ENCODE measurements around the gene PSORS1C1.

The PSORS1C1 gene

DNA sequence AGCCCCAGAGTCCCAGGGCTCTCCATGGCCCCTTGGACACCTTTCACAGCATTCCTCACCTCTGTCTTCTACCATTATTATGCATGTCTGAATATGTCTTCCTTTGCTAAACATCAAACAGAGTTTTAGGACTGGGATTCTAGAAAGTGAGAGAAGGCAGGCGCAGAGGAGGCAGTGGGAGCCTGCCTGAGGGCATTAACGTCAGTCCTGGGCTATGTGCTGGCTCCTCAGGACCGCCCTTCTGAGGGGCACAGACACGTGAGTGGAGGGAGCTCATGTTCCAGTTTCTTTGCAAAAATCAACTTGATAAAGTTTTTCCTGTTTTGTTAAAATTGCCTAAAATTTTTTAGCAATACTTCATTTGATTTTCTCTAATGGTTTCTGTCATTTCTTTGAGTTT lies 40.2 kb upstream of the PSORS1C1 start:
- CTCF ChIA-PET: interaction anchor here (0.8 to 38.8 kb wide), 11 partner anchors 8 to 253 kb away, joined by 3 to 1346 read pairs (median 7); partner anchors contain the start of genes GTF2H4, MUCL3 and VARS2
- TF ChIP-seq, protein P1, sequence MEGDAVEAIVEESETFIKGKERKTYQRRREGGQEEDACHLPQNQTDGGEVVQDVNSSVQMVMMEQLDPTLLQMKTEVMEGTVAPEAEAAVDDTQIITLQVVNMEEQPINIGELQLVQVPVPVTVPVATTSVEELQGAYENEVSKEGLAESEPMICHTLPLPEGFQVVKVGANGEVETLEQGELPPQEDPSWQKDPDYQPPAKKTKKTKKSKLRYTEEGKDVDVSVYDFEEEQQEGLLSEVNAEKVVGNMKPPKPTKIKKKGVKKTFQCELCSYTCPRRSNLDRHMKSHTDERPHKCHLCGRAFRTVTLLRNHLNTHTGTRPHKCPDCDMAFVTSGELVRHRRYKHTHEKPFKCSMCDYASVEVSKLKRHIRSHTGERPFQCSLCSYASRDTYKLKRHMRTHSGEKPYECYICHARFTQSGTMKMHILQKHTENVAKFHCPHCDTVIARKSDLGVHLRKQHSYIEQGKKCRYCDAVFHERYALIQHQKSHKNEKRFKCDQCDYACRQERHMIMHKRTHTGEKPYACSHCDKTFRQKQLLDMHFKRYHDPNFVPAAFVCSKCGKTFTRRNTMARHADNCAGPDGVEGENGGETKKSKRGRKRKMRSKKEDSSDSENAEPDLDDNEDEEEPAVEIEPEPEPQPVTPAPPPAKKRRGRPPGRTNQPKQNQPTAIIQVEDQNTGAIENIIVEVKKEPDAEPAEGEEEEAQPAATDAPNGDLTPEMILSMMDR (IDR thresholded peaks at IDR 0.05; ENCODE audit: insufficient read depth, low read length, missing control alignments): no peak
- no peak overlapping the region for H3K4me3 ChIP-seq (ENCODE audit: low read depth, low read length)
- no peak for DNase-seq (ENCODE audit: low read depth, low spot score)
- POLR2A ChIA-PET: interaction anchor here (0.8 kb wide), 1 partner anchor 161 kb away, joined by 3 read pairs; the partner anchor contains the start of gene VARS2

DNA sequence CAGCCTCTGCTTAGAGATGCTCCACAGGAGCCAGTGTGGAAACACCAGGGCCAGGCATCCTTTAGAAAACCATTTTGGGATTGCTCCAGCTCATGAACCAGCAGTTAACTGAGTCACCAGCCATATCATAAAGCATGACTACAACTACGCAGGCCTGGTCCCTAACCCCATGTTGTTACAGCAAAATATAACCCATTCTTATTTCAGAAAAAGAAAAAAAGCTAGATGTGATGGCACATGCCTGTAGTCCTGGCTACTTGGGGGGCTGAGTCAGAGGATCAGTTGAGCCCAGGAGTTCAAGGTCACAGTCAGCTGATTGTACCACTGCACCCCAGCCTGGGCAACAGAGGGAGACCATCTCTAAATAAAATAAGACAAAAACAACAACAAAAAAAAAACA lies 39.1 kb upstream of the PSORS1C1 start:
- CTCF ChIA-PET: interaction anchor here (0.9 to 38.8 kb wide), 10 partner anchors 9 to 254 kb away, joined by 3 to 1346 read pairs (median 4); partner anchors contain the start of genes GTF2H4 and VARS2

DNA sequence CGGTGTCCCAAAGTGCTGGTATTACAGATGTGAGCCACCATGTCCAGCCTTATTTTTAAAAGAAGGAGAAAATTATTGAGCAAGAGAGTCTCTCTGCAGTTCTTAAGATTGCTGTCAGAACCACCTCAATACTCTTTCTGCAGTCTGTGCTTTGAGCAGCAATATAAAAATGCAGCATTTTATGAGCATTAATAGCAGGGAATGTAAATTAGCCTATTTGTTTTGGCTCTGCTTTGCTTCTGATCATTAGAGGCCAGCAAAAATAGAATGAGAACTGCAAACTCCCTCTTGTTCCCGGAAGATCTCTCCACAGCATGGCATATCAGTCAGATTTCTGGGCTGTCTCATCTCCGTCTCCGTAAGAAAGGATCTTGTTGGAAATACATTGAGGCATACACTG lies 38.0 kb upstream of the PSORS1C1 start:
- CTCF ChIA-PET: interaction anchor here (6.5 to 38.8 kb wide), 2 partner anchors 13 to 167 kb away, joined by 80 to 1346 read pairs; partner anchors contain the start of genes GTF2H4 and VARS2
- DNase-seq (ENCODE audit: low read depth, low spot score): no peak
- TF ChIP-seq, protein P1 (IDR thresholded peaks at IDR 0.05; ENCODE audit: insufficient read depth, low read length, missing control alignments): no peak
- no peak overlapping the region for H3K4me3 ChIP-seq (ENCODE audit: low read depth, low read length)
- POLR2A ChIA-PET: no interaction called here

More for the DNA sequence above, 39.1 kb upstream of the PSORS1C1 start:
- no peak overlapping the region for H3K4me3 ChIP-seq (ENCODE audit: low read depth, low read length)
- TF ChIP-seq, protein P1 (IDR thresholded peaks at IDR 0.05; ENCODE audit: insufficient read depth, low read length, missing control alignments): no peak
- POLR2A ChIA-PET: no interaction called here
- no peak for DNase-seq (ENCODE audit: low read depth, low spot score)

DNA sequence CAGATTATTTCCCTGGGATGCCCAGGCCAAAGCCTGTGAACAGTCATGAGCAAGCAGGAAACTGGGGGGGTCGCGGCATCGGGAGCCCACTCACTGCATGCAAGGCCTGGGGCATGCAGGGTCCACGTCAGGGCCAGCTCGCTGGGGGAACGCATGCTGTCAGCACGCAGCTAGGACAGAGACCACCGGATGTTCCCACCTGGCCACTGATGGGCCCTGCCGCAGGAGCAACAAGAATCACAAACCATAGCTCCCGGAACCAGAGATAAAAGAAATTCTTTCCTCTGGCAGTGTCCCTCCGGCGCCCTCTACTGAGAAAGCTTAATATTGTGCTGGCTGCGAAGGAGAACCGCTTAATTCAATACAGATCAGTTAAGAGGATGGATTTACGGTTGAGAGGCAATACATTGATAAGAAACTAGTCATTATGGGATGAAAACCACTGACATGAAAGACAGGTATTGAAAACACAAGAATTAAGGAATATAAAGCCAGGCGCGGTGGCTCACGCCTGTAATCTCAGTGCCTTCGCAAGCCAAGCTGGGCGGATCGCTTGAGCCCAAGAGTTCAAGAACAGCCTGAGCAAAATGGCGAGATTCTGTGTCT lies 34.8 kb upstream of the PSORS1C1 start:
- ChIA-PET POLR2A (interaction anchor here (2.3 kb wide), 1 partner anchor 165 kb away, joined by 11 read pairs; the partner anchor contains the start of gene VARS2), CTCF (interaction anchor here (0.6 to 38.8 kb wide), 53 partner anchors 7 to 596 kb away, joined by 3 to 1346 read pairs (median 6); partner anchors contain the start of genes C6orf15, DDR1, GTF2H4 and MUC22)
- DNase-seq (ENCODE audit: low read depth, low spot score): no peak
- H3K4me3 ChIP-seq (ENCODE audit: low read depth, low read length): peak overlapping the region; percentile 13; the same call in 1 of the 2 replicates
- TF ChIP-seq, protein P1 (IDR thresholded peaks at IDR 0.05; ENCODE audit: insufficient read depth, low read length, missing control alignments): peak; percentile 68

DNA sequence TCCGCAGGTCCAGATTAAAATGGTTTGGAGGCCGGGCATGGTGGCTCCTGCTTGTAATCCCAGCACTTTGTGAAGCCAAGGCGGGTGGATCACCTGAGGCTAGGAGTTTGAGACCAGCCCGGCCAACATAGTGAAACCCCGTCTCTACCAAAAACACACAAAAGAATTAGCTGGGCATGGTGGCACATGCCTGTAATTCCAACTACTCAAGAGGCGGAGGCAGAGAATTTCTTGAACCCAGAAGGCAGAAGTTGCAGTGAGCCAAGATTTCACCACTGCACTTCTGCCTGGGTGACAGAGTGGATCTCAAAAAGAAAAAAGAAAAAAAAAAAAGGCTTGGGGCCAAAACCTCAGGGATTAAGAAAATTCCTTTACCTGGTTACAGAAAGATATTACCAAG lies 32.7 kb upstream of the PSORS1C1 start:
- TF ChIP-seq, protein P1 (IDR thresholded peaks at IDR 0.05; ENCODE audit: insufficient read depth, low read length, missing control alignments): no peak
- POLR2A ChIA-PET: no interaction called here
- CTCF ChIA-PET: interaction anchor here (0.9 to 38.8 kb wide), 14 partner anchors 8 to 469 kb away, joined by 3 to 1346 read pairs (median 6); partner anchors contain the start of genes C6orf15, DDR1, GTF2H4 and PSORS1C1
- no peak overlapping the region for H3K4me3 ChIP-seq (ENCODE audit: low read depth, low read length)
- DNase-seq (ENCODE audit: low read depth, low spot score): no peak

DNA sequence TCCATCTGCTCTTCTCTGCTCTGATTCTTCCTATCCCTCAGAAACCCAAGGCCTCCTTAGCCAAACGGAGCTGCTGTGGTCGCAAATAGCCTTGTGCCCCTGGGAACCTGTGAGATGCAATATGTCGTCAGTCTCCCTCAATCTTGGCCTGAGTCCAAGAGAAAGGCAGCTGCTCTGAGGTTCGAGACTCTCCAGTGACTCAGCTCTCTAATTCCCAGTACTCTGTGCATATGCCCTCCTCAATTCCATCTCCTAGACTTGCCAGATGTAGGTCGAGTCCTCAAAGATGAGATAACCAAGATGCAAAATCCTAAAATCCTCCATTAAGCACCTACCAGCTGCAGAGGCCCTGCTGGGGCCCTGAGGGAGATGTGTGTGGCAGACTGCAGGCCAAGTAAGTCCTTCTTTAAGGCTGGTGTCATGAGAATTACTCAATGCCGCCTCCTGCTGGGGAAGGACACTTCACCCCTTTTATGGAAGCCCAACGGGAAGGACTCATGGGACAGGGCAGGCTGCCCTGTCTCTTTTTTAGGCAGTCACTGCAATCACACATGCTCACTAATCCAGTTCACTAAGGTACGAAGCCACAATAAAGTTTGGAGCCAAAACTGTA lies 30.8 kb upstream of the PSORS1C1 start:
- ChIA-PET CTCF (interaction anchor here (0.7 to 38.8 kb wide), 17 partner anchors 8 to 264 kb away, joined by 3 to 1346 read pairs (median 6); partner anchors contain the start of genes GTF2H4, PSORS1C1 and VARS2), POLR2A (no interaction called here)
- TF ChIP-seq, protein P1 (IDR thresholded peaks at IDR 0.05; ENCODE audit: insufficient read depth, low read length, missing control alignments): peak; percentile 48

More for the DNA sequence above, 30.8 kb upstream of the PSORS1C1 start:
- DNase-seq (ENCODE audit: low read depth, low spot score): peak; percentile 64
- H3K4me3 ChIP-seq (ENCODE audit: low read depth, low read length): no peak overlapping the region

Measured in AG04449 (cell line).